Endothelial cell (in vitro differentiated cells): ENCODE results near the gene ORC4. TPM values are rescaled to one million over a fixed set of nuclear protein-coding genes. Genes with fewer than 3 reads are reported as not detected.
"Not testable (repeated sequence)": the region's sequence is repeated elsewhere in the genome, so short reads cannot be mapped to it uniquely, and the experiment has no call there.

Experiments
- DNase-seq: peaks from one replicate; pipeline ENCODE4 v3.0.0; 2021; ENCODE audit warnings: low spot score
- H3K27ac Mint-ChIP-seq: one replicate; pipeline ENCODE4 v1.8.0; 2021; ENCODE audit warnings: mixed read lengths, inconsistent platforms; ENCODE audit not compliant: unreplicated experiment
- H3K27me3 Mint-ChIP-seq: one replicate; pipeline ENCODE4 v1.8.0; 2021; ENCODE audit warnings: mild to moderate bottlenecking, moderate library complexity, mixed read lengths, inconsistent platforms; ENCODE audit not compliant: unreplicated experiment
- H3K36me3 Mint-ChIP-seq: one replicate; pipeline ENCODE4 v1.8.0; 2021; ENCODE audit warnings: mild to moderate bottlenecking, low read depth, mixed read lengths, inconsistent platforms; ENCODE audit not compliant: unreplicated experiment
- H3K4me1 Mint-ChIP-seq: one replicate; pipeline ENCODE4 v1.8.0; 2021; ENCODE audit warnings: mild to moderate bottlenecking, mixed read lengths, inconsistent platforms; ENCODE audit not compliant: unreplicated experiment
- H3K4me3 Mint-ChIP-seq: one replicate; pipeline ENCODE4 v1.8.0; 2021; ENCODE audit warnings: mild to moderate bottlenecking, mixed read lengths, inconsistent platforms; ENCODE audit not compliant: unreplicated experiment
- H3K9me3 Mint-ChIP-seq: one replicate; pipeline ENCODE4 v1.8.0; 2021; ENCODE audit warnings: mixed read lengths, inconsistent platforms; ENCODE audit not compliant: unreplicated experiment
- total RNA-seq: library from RNA; stranded (reverse); fragmentation: NEBNext Ultra II Directional; extraction: Animal tissue kit (Norgen Biotek cat#: 25700); gene quantifications from one replicate; pipeline ENCODE4 v1.2.1, GENCODE V29; 2021; ENCODE audit not compliant: unreplicated experiment
- TF ChIP-seq, protein P1 (sequence below): fragments of 200-600 bp; sonication (generic); IDR thresholded peaks from one replicate; pipeline ENCODE4 v1.5.0; 2021; ENCODE audit warnings: antibody characterized with exemption; ENCODE audit not compliant: unreplicated experiment

ORC4 gene
- total RNA-seq, 1 donor from 2014 or later, result 41.3 TPM

DNA sequence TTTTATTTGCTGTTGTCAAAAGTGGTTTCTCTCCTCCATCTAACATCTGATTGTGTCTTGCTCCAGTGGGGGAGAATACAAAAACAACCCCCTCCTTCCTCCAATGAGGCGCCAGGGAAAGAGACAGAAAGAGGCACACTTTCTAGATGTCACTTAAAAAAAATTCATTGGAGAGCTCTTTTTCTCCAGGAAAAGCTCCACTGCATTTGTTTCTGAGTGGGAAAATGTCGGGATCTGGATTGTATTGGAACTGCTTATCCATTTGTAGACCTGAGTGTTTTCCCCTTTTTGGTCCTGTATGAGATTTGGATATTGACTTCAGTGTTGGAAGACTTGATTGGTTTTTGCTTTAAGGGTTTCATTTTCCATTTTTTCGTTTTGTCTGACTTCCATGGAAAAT, 1.3 kb upstream of the ORC4 start:
- Mint-ChIP-seq H3K27me3 (peaks cover 8% of the 10 kb centered on the region), H3K9me3 (no peaks in the 10 kb centered on the region), H3K4me3 (peak overlapping the region; percentile 100), H3K36me3 (no peaks in the 10 kb centered on the region), H3K4me1 (peaks cover 35% of the 10 kb centered on the region), H3K27ac (peak overlapping the region; percentile 90)
- TF ChIP-seq, protein P1, sequence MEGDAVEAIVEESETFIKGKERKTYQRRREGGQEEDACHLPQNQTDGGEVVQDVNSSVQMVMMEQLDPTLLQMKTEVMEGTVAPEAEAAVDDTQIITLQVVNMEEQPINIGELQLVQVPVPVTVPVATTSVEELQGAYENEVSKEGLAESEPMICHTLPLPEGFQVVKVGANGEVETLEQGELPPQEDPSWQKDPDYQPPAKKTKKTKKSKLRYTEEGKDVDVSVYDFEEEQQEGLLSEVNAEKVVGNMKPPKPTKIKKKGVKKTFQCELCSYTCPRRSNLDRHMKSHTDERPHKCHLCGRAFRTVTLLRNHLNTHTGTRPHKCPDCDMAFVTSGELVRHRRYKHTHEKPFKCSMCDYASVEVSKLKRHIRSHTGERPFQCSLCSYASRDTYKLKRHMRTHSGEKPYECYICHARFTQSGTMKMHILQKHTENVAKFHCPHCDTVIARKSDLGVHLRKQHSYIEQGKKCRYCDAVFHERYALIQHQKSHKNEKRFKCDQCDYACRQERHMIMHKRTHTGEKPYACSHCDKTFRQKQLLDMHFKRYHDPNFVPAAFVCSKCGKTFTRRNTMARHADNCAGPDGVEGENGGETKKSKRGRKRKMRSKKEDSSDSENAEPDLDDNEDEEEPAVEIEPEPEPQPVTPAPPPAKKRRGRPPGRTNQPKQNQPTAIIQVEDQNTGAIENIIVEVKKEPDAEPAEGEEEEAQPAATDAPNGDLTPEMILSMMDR, result no peak
- DNase-seq, result no peak

DNA sequence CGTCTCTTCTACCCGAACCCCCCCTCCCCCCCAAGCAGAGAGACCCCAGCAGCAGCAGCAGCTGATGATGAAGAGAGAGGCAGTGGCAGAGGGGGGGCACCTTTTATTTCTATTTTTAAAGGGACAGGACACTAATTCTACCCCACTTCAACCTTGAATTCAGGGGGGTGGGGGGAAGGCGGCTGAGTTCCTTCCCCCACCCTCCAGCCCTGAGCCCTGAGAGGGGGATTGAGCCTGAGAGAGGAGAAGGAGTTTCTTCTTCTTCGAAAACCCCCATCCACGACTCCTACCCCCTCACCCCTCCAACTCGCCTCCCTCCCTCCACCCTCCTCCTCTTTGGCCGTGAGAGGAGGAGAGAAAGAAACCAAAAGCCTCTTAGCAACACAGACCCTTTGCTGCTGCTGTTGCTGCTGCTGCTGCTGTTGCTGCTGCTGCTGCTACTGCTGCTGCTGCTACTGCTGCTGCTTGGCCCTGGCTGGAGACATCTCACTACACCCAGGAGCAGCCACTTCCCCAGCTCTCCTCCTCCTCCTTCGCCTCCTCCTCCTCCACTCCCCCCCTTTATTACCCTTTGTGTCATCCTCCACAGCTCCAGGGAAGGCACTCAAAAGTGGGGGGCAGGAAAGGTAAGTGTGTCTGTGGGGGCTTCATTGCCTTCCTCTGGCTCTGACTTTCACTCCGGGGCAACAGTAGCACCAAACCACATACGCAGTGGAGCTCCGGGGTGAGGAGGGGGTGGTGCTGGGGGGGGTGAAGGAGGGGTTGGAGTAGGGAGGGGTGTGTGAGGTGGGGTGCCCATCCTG, 723 bp upstream of the ORC4 start, which contains the start of gene MBD5:
TSS of gene MBD5 (plus strand) at position 33 of the 803 bp plus-strand sequence.
- H3K4me1 Mint-ChIP-seq, result peaks cover 37% of the 10 kb centered on the region

DNA sequence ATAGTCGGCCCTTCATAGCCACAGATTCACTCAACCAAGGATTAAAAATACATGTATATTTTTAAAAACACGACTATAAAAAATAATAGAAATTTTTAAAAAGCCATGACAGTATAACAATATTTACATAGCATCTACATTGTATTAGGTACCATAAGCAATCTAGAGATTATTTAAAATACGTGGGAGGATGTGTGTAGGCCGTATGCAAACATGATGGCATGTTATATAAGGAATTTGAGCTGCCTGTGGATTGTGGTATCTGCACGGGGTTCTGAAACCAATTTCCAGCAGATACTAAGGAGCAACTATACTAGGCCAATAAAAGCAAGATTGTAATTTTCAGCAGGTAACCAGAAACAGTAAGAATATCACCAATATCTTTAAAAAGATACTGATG, 5.9 kb downstream of the ORC4 start:
- no peak for DNase-seq
- Mint-ChIP-seq H3K27me3 (peaks cover 2% of the 10 kb centered on the region), H3K36me3 (no peaks in the 10 kb centered on the region), H3K4me3 (no peak overlapping the region), H3K27ac (no peak overlapping the region), H3K4me1 (peaks cover 18% of the 10 kb centered on the region), H3K9me3 (no peaks in the 10 kb centered on the region)
- TF ChIP-seq, protein P1, result no peak

More for the DNA sequence above, 723 bp upstream of the ORC4 start, which contains the start of gene MBD5:
- H3K27ac Mint-ChIP-seq, result peak within 1 kb of the TSS; percentile 95
- H3K9me3 Mint-ChIP-seq, result no peaks in the 10 kb centered on the region
- peak; percentile 46 for DNase-seq
- no peaks in the 10 kb centered on the region for H3K36me3 Mint-ChIP-seq
- peaks cover 10% of the 10 kb centered on the region for H3K27me3 Mint-ChIP-seq
- H3K4me3 Mint-ChIP-seq, result peak within 1 kb of the TSS; percentile 100
- TF ChIP-seq, protein P1, result no peak

DNA sequence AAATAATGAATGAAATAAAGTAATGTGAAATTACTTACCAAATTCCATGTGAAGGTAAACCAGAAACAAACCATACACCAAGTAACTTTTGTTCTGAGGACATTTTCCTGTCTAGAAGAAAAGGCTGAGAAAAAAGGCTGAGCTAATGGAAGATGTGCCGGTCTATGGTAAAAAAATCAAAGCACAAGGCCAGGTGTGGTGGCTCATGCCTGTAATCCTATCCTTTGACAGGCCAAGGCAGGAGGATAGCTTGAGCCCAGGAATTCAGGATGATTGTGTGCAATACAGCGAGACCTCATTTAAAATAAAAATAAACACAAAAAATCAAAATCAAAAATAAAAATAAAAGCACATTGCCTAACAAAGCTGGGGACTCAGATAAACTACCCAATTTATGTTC, 6.7 kb downstream of the ORC4 start:
- TF ChIP-seq, protein P1, result no peak
- H3K27ac Mint-ChIP-seq, result no peak overlapping the region
- no peak overlapping the region for H3K4me3 Mint-ChIP-seq
- H3K27me3 Mint-ChIP-seq, result peaks cover 2% of the 10 kb centered on the region
- H3K4me1 Mint-ChIP-seq, result peaks cover 12% of the 10 kb centered on the region
- H3K9me3 Mint-ChIP-seq, result no peaks in the 10 kb centered on the region
- H3K36me3 Mint-ChIP-seq, result no peaks in the 10 kb centered on the region
- DNase-seq, result no peak

DNA sequence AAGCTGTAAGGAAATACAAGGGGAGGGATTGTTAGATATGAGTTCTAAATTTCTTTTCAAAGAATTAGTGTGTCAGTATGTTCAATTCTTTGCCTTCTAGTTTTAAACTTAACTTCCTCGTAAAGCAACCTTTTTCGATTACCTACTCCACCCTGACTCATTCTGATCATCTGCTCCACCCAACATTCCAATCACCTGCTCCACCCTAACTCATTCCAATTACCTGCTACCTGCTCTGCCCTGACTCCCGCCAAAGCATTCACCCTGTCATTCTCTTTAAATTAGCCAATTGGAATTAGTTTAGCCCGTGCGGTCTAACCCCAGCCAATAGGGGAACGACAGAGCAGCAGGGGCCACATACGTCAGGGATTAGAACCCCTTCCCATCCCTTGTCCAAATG, 12.1 kb downstream of the ORC4 start:
- DNase-seq, H3K27me3 Mint-ChIP-seq, H3K27ac Mint-ChIP-seq, H3K4me3 Mint-ChIP-seq, H3K36me3 Mint-ChIP-seq, H3K9me3 Mint-ChIP-seq, H3K4me1 Mint-ChIP-seq: not testable (repeated sequence)
